Keratinocyte (primary cell): ENCODE results near the gene ITCH.

Experiments
- EZH2 ChIP-seq: IDR thresholded peaks from one replicate; pipeline ENCODE4 v1.6.1; 2012; ENCODE audit warnings: inconsistent platforms, mild to moderate bottlenecking, low read length, moderate library complexity
- TF ChIP-seq, protein P1 (sequence below), 3 experiments: IDR thresholded peaks in 1 of 3; conservative IDR thresholded peaks in 1 of 3; optimal IDR thresholded peaks in 1 of 3; 2 replicates in 2 of 3; 3 replicates in 1 of 3; pipeline versions ENCODE3 to v1.5.1; 2011; ENCODE audit warnings: low read length in 3 of 3, mild to moderate bottlenecking in 3 of 3, moderate library complexity in 2 of 3, control low read depth in 1 of 3, inconsistent platforms in 1 of 3; ENCODE audit not compliant: insufficient read depth in 2 of 3; ENCODE audit errors: extremely low read depth in 1 of 3

DNA sequence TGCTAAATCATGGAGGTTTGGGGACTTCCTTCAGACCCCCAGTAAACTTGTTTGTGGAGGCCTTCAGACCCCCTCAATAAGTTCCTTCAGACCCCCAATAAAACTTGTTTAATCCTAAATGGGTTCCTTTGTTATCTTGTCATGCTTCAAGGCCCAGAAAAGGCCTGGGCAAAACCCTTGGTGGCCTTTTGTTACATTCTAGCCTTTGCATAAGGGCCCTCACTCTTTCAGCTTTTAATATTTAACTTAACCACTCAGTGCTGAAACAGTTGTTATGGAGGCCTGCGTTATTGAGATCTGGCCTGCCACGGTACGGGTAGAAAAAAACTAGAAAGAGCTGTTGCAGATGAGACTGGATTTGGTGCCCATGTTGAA is 148.8 kb downstream of the ITCH start:
- TF ChIP-seq, protein P1, sequence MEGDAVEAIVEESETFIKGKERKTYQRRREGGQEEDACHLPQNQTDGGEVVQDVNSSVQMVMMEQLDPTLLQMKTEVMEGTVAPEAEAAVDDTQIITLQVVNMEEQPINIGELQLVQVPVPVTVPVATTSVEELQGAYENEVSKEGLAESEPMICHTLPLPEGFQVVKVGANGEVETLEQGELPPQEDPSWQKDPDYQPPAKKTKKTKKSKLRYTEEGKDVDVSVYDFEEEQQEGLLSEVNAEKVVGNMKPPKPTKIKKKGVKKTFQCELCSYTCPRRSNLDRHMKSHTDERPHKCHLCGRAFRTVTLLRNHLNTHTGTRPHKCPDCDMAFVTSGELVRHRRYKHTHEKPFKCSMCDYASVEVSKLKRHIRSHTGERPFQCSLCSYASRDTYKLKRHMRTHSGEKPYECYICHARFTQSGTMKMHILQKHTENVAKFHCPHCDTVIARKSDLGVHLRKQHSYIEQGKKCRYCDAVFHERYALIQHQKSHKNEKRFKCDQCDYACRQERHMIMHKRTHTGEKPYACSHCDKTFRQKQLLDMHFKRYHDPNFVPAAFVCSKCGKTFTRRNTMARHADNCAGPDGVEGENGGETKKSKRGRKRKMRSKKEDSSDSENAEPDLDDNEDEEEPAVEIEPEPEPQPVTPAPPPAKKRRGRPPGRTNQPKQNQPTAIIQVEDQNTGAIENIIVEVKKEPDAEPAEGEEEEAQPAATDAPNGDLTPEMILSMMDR (optimal IDR thresholded peaks at IDR 0.05 in 1 of 3, IDR thresholded peaks at IDR 0.05 in 1 of 3, conservative IDR thresholded peaks at IDR 0.05 in 1 of 3; ENCODE audit: extremely low read depth in 1 of 3, insufficient read depth in 2 of 3, low read length in 3 of 3) = no peak
- no peak for TF ChIP-seq EZH2
